NCI-H2227 (cell line): Measurements from ENCODE around the gene SLC16A8.
"Not testable (repeated sequence)": the region's sequence is repeated elsewhere in the genome, so short reads cannot be mapped to it uniquely, and the experiment has no call there.

Experiments
- DNase-seq: peaks from one replicate; lab custom pipeline; 2025; ENCODE audit not compliant: unreplicated experiment; lab: John Stamatoyannopoulos, UW

Gene SLC16A8, protein sequence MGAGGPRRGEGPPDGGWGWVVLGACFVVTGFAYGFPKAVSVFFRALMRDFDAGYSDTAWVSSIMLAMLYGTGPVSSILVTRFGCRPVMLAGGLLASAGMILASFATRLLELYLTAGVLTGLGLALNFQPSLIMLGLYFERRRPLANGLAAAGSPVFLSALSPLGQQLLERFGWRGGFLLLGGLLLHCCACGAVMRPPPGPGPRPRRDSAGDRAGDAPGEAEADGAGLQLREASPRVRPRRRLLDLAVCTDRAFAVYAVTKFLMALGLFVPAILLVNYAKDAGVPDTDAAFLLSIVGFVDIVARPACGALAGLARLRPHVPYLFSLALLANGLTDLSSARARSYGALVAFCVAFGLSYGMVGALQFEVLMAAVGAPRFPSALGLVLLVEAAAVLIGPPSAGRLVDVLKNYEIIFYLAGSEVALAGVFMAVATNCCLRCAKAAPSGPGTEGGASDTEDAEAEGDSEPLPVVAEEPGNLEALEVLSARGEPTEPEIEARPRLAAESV

DNA sequence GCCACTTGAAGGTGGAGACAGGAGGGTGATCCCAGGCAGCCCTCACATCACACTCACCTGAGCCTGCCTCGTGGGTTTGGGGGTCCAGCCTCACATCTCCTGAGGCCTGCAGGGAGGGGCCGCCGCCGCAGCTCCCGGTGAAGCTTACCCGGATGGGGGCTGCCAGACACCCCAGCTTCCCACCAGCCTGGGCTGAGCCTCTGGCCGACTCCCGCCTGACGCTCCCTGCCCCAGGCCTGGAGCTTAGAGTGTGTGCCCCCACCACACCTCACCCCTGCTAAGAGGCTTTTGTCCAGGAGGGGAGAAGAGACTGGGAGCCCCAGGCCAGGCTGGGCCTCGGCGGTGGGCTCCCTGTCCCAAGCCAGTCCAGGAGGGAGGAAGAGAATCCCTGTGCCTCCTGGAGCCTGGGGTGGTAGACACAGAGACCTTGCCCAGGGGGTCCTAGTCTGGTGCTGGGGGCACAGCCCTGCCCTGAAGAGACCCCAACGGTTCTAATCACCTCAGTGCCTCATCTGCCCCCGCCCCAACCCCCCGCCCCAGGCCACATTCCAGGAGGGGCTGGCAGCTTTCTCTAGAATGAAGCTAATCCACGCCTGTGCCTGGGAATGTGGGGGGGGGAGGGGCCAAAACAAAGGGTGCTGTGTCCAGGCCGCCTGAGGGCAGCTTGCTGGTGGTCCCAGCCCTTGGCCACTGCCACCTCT, at the start of gene SLC16A8:
Gene SLC16A8, minus strand, starts transcription at position 254 of the 701 bp plus-strand sequence. CDS start 1,311 bp downstream, outside the sequence.
- DNase-seq: no peak

DNA sequence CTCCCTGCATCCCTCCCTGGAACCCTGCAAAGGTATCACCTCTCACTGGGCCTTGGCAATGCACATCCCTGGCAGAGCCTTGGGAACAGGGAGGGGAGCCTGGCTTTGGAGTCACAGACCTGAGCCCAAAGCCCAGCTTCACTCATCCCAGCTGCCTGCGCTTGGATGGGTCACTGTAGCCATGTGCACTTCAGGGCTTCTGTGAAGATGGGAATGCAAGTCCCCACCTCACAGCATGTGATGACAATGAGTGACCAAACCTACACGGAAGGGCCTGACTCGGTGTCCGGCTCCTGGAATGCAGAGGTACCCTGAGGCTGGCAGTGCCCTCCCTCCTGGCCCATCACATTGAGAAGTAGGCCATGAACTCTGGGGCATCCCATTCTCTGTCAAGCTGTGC, 49.3 kb upstream of the SLC16A8 start:
- no peak for DNase-seq

DNA sequence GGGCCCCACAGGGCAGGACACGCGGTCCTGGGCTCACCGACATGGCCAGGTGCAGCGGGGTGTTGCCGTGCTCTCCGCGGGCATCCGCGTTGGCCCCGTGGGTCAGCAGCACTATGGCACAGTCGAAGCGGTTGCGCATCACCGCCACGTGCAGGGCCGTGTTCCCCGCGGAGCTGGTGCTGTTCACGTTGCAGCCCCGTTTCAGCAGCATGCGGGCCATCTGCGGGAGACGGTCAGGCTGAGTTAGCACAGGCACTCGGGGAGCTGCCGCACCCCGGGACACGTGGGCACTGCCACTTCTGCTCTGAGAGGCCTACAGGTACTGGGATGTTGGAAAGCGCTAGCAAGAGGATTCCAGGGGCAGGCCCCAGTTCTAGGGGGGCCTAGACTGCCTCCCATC, 48.8 kb upstream of the SLC16A8 start:
- no peak for DNase-seq

DNA sequence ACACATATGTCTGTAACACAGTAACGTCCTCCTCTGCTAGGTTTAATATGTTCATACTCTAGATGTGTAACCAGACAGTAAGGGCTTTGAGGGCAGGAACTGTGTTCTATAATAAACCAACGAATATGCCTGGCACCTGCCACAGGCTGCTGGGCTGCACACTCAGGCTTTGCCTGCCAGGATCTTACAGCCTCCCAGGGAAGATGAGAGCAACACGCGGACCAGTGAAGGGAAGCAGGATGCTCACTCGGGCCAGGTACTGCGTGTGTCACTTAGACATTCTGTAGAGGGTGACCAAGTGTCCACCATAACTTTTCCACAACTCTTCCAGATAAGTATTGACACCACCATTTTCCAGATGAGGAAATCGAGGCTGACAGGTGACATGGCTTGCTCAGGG, 48.2 kb upstream of the SLC16A8 start:
- no peak for DNase-seq

DNA sequence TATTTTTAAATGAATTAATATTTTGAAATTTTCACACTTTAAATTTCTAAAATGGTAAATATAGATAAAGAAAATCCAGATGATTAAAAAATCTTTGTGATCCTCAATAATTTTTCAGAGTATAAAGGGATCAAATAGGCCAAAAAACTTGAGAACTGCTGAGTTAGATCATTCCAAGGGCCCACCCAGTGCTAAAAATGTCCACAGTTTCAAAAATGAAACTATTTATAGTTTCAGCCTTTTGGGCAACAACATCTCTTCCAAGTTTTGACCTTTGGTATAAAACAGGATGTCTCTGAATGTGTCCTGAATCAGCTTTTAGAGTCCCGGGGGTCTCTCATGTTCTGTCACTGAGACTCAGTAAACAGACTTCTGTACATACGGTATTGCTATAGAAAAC, 47.4 kb upstream of the SLC16A8 start:
- no peak for DNase-seq

DNA sequence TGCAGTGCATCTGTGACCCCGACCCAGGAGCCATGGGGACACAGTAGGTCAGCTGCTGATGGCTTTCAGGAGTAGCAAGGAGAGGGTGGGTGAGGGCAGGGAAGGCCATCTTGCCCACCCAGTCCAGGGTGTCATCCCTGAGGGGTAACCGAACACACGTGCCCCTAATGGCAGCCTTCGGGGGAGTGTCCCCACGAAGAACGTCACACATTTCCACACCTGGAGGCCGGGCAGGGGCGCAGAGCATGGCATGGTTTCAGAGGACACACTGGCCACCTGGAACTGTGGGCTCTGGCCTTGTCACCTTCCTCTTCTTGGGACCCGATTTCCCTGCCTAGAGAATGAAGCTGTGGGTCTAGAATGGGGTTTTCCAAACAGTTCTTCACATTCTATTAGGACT, 45.9 kb upstream of the SLC16A8 start:
- DNase-seq: no peak

DNA sequence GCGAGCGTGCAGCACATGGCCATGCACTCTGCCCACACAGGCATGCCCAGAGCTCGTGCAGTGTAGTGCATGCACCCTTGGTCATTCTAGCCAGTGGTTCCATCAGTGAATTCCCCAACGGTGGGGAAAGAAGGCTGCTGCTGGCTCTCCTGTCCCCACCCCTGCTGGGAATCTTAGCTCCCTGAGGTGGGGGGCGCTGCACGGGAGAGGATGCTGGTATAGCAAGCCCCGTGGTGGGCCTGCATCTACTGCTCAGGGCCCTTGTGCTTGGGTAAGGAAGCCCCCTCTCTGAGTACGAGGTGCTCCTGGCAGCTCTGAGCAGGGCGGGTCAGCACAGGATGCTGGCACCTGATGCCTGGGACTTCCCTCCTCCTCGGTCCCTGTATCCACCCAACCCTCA, 45.0 kb upstream of the SLC16A8 start:
- no peak for DNase-seq

DNA sequence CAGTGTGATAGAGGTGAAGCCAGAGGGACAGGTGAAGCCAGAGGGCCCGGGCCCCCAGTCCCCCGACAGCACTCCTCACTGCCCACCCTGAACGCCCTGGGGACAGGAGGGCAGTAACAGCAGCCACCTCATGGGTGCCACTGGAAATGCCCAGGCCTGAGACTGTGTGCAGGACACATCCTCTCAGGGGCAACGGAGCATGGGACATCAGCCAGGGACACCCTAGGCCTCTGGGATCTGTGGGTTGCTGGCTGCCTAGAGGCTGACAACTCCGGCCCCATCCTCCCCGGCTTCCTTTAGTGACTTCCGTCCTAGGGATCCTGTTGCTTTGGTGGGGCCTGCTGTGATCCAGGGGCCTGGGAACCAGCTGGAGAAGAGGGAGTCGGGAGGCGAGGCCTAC, 43.9 kb upstream of the SLC16A8 start:
- DNase-seq: no peak

DNA sequence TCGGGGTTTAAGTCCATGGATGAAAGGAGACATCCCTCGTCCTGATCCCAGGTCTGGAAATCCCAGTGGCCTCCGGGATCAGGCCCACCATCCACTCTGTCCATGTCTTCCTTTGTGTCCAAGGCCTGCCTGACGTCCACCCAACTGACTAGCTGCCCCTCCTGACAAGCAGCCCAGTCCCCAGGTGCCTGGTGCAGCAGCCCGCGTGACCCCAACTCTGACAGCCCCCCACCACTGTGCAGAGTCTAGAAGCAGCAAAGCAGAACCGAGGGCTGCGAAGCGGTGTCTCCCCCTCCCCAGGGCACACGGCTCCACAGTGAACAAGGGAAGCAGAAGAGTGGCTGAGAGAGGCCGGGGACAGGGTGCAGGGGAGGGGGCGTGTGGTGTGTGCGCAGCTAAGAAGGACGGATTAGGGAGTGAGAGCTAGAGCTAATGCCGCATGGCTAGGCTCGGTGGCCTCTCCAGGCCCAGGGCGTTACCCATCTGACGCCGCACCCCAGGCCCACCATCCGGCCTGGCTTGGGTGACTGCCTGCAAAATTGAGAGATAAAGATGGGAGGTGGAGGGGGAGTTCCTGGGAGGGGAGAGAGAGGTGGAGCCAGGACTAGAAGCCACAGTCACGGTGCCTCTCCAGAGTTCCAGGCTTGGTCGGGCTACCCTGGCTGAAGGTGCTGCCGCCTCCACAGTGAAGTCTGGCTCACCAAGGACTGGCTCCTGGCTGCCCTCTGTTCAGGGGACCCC, 43.1 kb upstream of the SLC16A8 start:
- DNase-seq: no peak

DNA sequence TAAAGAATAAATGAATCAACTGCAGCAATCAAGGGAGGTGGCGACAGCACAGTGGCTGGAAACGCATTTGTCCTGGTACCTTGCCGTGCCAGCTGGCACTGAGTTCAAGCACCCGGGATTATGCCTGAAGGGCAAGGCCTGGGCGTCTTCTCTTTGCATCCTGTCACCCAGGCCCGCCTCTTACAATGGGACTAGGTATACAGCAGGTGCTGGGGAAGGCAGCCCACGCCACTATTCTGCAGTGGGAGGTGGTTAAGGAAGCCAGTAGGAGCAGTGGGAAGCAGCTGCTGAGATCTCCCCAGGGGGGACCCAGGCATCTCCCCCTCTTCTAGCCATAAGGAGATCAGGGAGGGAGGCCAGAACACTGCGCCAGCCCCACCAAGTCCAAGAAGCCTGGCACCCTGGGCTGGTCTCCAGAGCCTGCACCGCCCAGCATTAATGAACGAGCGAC, 41.8 kb upstream of the SLC16A8 start:
- DNase-seq: no peak

DNA sequence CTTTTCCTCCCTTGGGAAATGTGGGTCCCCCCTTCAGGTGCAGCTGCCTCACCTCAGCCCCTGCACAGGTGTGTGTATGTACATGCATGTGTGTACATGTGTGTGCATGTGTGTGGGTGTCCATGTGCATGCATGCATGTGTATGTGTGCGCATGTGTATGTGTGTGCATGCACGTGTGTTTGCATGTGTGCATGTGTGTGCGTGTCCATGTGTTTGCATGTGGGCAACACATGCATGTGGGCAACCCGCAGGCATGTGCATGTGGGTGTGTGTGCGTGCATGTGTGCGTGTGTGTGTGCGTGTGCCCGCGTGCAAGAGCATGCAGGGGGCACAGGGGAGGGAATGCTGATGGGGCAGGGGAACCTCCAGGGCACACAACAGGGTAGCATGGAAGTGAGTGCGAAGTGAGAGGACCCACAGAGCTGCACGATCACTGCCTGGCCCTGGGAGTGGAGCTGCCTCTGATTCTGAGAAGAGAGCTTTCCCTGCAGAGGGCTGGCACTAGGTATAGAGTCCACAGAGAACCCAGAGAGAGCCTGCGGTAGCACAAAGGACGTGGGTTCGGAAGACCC, 41.1 kb upstream of the SLC16A8 start:
- DNase-seq: no peak

DNA sequence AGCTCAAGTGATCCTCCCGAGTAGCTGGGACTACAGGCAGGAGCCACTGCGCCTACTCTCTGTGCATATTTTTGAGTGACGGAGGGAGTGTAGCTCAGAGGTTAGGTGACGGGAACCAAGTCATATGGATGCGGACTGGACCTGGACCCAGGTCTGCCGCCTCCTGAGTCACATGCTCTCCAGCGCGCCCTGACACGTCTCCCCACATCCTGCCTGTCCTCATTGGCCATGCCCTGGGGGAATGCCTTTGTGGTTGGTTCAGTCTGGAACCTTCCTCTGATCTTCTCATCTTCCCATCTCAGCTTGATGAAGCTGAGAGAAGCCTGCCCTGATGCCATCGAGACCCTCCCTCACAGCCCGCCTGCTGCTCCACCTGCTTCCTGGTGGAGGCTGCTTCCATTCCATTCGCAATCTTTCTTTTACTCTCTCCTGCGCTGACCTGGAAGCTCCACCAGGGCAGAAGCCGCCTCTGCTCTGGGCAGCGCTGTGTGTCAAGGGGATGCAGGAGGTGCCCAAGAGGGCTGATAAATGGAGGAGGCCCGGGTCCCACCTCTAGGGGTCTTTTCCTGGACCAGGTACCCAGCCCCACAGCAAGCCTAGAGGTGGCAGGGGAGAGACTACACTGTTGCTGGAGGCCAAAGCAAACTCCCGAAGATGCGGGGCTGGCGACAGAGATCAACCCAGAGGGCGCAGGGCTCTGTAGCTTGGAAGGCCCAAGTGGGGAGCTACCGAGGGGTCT, 40.4 kb upstream of the SLC16A8 start:
- no peak for DNase-seq

DNA sequence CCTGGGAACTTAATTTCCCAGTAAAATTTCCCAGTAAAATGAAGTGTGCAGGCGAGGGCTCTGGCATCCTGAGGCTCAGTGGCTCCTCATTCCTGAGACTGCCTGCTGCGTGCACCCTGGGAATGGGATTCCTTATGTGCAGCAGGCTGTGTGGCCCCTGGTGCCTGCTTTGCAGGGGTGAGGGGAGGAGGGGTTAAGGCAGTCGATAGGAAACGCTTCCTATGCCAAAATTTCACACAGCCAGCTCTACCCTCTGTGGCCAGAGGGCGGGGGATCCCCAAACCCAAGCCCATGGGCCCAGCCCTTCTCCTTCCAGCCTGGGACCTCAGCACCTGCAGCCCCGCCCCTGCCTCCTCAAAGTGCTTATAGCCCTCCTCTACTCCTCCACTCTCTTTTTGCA, 38.6 kb upstream of the SLC16A8 start:
- no peak for DNase-seq

DNA sequence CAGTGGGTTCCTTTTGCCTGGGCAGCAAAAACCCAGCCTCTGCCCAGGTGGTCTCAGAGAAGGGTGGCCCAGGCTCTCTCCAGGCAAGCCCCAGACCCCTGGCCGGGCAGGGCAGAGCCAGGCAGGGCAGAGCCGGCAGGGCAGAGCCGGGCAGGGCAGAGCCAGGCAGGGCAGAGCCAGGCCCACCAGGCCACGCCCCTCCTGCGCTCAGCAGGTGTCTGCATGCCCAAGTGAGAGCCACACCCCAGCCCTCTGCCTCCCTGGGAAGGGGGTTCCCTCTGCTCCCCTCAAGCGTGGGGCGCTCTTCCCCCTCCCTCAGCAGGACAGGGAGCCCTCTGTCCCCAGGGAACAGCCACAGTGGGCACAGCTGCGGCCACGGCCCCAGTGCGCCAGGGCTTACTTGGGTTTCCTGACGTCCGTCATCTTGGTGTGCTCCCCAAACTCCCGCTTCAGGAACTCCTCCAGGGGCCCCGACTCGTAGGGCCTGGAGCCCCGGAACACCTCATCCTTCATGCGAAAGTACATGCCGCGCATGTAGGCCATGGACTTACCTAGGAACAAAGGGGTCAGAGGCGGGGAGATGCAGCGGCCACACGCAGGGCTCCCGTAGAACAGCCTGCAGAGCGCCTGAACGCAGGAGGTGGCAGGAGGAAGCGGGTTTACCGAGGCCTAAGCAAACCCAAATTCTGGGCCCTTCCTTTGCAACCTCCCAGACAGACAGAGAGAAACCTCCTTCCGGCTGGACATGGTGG, 36.6 kb upstream of the SLC16A8 start:
- DNase-seq: no peak

DNA sequence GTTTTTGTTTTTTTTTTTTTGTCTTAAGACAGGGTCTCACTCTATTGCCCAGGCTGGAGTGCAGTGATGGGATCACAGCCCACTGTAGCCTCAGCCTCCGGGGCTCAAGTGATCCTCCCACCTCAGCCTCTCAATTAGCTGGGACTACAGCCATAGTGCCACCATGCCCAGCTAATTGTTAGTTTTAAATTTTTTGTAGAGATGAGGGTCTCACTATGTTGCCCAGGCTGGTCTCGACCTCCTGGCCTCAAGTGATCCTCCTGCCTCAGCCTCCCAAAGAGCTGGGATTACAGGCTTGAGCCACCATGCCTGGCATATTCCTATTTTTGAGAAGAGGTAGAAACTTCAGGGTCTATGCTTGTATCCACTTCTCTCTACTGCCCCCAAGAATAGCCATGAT, 34.8 kb upstream of the SLC16A8 start:
- not testable (repeated sequence) for DNase-seq

DNA sequence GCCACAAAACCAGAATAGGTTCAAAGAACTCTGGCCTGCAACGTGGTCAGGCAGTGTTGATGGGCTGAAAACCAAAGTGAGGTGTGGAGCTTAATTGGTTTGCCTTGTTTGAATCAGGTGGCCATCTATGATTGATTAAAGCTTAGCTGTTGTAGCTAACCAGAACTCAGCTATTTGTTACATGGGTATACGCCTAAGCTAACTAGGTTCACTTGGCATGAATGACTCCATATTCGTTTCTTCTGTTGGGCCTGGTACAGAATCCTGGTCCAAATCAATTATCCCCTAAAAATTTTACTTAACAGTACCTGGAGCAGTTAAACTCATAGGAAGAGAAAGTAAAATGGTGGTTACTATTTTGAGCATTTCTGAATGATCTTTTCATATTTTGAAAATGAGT, 34.2 kb upstream of the SLC16A8 start:
- no peak for DNase-seq

DNA sequence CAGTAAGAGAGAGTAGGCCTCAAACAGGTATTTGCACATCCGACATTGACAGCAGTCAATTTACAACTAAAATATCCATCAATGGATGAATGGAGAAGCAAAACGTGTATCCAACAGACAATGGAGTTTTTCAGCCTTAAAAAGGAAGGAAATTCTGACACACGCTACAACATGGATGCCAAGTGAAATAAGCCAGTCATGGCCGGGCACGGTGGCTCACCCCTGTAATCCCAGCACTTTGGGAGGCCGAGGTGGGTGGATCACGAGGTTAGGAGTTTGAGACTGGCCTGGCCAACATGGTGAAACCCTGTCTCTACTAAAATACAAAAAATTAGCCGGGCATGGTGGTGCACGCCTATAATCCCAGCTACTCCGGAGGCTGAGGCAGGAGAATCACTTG, 33.6 kb upstream of the SLC16A8 start:
- DNase-seq: not testable (repeated sequence)

DNA sequence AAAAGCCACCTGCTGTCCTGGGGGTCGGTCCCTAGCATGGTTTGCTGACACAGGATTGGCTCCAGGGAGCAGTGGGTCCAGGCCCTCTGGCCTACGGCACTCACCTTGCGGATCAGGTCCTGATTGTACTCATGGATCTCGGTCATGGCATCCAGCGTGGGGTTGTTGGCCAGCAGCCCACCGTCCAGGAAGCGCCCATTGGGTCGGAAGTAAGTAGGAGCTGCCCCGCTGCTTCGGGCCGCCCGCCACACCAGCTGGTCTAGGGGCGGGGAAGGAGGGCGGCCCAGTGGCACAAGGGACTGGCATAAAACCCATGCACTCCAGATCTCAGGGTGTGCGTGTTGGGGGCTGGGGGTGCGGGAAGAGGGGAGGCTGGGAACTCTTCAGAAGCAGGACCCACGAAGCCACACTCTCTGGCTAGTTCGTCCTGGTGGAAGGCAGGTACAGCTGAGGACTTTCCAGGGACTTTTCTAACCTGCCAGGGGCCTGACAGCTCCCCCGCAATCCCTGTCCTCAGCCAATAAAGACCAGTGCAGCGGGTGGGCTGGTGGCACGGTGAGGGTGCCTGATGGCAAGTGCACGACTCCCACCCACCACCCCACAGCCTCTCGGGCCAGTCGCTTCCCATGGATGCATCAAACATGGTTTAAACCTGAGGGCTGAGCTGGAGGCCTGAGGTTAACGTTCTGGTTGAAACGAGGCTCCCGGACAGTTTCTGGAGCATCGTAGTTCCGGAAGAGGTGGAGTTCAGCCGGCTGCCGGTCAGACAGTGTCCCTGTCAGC, 31.6 kb upstream of the SLC16A8 start:
- no peak for DNase-seq
